Tibial nerve (tissue), 4 donors: ENCODE results near the gene RNF141. TPM values are rescaled to one million over a fixed set of nuclear protein-coding genes. Genes with fewer than 3 reads are reported as not detected.

Experiments used
- DNase-seq, 2 donors: peaks; one replicate each; pipeline ENCODE4 v3.0.0-alpha.2; 2019; ENCODE audit warnings: low spot score in 2 of 2
- H3K27ac ChIP-seq, 4 donors: fragments of 200-600 bp; sonication (generic) in 3 of 4; one replicate each; pipeline ENCODE4 v1.5.1; 2017 to 2019; ENCODE audit warnings: mild to moderate bottlenecking in 1 of 4
- H3K27me3 ChIP-seq, 2 donors: fragments of 200-600 bp; sonication (generic) in 1 of 2; one replicate each; pipeline versions ENCODE4 v1.5.1 to v1.6.0; 2017 to 2019
- H3K36me3 ChIP-seq, 3 donors: fragments of 200-600 bp; sonication (generic); one replicate each; pipeline ENCODE4 v1.5.1; 2018 to 2019
- H3K4me1 ChIP-seq, 4 donors: fragments of 200-600 bp; sonication (generic) in 3 of 4; one replicate each; pipeline ENCODE4 v1.5.1; 2017 to 2019
- H3K4me3 ChIP-seq, 4 donors: fragments of 200-600 bp; sonication (generic) in 3 of 4; one replicate each; pipeline ENCODE4 v1.5.1; 2017 to 2019; ENCODE audit warnings: mild to moderate bottlenecking in 1 of 4, moderate library complexity in 1 of 4
- H3K9me3 ChIP-seq, 4 donors: fragments of 200-600 bp; sonication (generic) in 3 of 4; one replicate each; pipeline ENCODE4 v1.5.1; 2017 to 2019
- EP300 ChIP-seq, 2 donors: sonication (generic); formaldehyde crosslinking; IDR thresholded peaks; one replicate each; pipeline ENCODE4 v1.6.1; 2017; ENCODE audit warnings: antibody characterized with exemption in 2 of 2, mild to moderate bottlenecking in 1 of 2
- POLR2A ChIP-seq, 2 donors: fragments of 450-650 bp; IDR thresholded peaks; one replicate each; pipeline ENCODE4 v1.6.1; 2017; ENCODE audit warnings: antibody characterized with exemption in 2 of 2, mild to moderate bottlenecking in 2 of 2, moderate library complexity in 2 of 2
- WGBS, 2 donors: methylation state at CpG; one replicate each; pipeline ENCODE4 v1.1.5; 2018; 5-methylcytosine and 5-hydroxymethylcytosine counted together
- total RNA-seq, 4 donors: library from RNA; depleted of rRNA; stranded (reverse); fragments of >200 nt; gene quantifications; one replicate each; pipeline ENCODE4 v1.1.0, GENCODE V29; 2016
- TF ChIP-seq, protein P1 (sequence below), 5 experiments: fragments of 200-600 bp in 3 of 5; fragments of 450-650 bp in 2 of 5; sonication (generic) in 3 of 5; IDR thresholded peaks; one replicate each; pipeline ENCODE4 v1.5.1; 2016 to 2019; ENCODE audit warnings: antibody characterized with exemption in 5 of 5, mild to moderate bottlenecking in 3 of 5, moderate library complexity in 2 of 5

Gene RNF141
- total RNA-seq, 4 donors from 2014 or later, result 27.6 to 49.2 (median 40.5) TPM

DNA sequence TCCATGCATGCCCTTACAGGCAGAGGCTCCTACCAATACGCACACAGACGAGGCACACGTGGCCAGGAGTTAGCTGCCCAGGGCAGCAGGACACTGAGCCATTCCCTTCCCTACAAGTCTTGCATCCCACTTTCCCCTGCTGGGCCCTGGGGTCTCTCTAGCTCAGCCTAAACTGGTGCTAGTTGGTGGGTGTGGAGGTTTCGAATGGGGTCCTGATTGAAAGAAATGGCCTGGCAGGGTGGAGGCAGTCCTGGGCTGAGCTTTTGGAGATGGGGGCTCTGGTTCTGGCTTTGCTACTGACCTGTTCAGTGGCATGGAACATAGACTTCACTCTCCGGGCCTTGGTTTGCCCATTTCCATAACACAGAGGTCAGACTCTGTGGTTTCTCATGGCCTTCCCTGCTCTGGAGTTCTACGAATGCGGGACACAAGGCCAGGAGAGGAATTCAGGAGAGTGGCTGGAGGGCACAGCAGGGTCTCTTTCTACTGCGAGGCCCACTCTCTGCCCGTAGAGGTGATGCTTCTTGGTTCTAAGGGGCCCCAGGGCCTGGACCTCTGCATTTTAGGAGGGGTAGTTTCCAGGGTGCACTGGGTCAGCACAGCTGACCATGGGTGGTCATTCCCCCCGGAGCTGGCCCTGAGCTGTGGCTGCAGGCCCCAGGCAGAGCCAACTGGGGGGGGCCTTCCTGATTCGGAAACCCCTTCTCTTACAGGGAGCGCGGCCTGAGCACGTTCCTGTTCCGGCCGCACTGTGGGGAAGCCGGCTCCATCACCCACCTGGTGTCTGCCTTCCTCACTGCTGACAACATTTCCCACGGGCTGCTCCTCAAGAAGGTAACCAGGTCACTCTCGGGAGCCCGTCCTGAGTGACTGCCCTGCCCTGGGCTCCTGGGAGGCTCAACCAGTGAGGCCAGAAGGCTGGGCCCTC, 40.0 kb downstream of the RNF141 start:
- TF ChIP-seq, protein P1, sequence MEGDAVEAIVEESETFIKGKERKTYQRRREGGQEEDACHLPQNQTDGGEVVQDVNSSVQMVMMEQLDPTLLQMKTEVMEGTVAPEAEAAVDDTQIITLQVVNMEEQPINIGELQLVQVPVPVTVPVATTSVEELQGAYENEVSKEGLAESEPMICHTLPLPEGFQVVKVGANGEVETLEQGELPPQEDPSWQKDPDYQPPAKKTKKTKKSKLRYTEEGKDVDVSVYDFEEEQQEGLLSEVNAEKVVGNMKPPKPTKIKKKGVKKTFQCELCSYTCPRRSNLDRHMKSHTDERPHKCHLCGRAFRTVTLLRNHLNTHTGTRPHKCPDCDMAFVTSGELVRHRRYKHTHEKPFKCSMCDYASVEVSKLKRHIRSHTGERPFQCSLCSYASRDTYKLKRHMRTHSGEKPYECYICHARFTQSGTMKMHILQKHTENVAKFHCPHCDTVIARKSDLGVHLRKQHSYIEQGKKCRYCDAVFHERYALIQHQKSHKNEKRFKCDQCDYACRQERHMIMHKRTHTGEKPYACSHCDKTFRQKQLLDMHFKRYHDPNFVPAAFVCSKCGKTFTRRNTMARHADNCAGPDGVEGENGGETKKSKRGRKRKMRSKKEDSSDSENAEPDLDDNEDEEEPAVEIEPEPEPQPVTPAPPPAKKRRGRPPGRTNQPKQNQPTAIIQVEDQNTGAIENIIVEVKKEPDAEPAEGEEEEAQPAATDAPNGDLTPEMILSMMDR (IDR thresholded peaks at IDR 0.05), result no peak
- TF ChIP-seq EP300 (IDR thresholded peaks at IDR 0.05), result no peak
- TF ChIP-seq POLR2A (IDR thresholded peaks at IDR 0.05), result no peak
- Histone ChIP-seq H3K9me3 (no peaks in the 10 kb centered on the region), H3K27me3 (no peaks in the 10 kb centered on the region), H3K4me1 (peaks cover 0 to 6% (median 0%) of the 10 kb centered on the region in 4 donors), H3K27ac (no peak overlapping the region), H3K4me3 (no peak overlapping the region), H3K36me3 (peaks cover 0 to 6% (median 5%) of the 10 kb centered on the region in 3 donors)
- DNase-seq, result no peak
- WGBS, 2 donors, result 86 to 89% methylated on average over 14 to 18 of the region's 20 CpGs

DNA sequence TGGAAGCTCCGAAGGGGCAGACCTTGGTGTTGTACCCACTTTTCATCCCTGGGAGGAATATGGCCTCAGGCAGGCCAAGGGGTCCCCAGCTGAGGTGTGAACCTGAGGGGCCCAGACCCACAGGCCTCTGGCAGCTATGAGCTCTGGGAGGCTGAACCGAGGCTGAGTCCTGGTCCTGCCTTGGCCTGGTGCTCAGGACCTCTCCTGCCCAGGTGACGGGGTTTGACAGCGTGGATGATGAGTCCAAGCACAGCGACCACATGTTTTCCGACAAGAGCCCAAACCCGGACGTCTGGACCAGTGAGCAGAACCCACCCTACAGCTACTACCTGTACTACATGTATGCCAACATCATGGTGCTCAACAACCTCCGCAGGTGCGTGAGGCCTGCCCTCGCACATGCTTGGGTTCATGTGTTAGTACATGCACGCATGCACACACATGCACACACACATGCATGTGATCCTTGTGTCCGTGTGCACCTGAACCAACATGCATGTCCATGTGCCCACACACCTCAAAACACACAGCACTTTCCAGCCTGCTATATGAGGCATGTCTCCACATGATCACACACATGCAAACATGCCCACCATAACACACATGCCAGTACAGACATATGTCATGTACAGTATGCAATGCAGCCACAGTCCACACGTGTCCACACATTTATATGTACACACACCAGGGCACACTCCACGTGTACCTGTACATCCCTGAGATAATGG, 40.9 kb downstream of the RNF141 start:
- H3K4me3 ChIP-seq, result no peak overlapping the region
- H3K36me3 ChIP-seq, result peaks cover 0 to 11% (median 6%) of the 10 kb centered on the region in 3 donors
- H3K4me1 ChIP-seq, result peaks cover 0 to 6% (median 0%) of the 10 kb centered on the region in 4 donors
- H3K27me3 ChIP-seq, result no peaks in the 10 kb centered on the region
- no peak overlapping the region for H3K27ac ChIP-seq
- TF ChIP-seq, protein P1 (IDR thresholded peaks at IDR 0.05), result no peak
- TF ChIP-seq EP300 (IDR thresholded peaks at IDR 0.05) (no peak), POLR2A (IDR thresholded peaks at IDR 0.05) (no peak)
- 79 to 91% methylated on average over 7 to 12 of the region's 15 CpGs for WGBS, 2 donors
- H3K9me3 ChIP-seq, result no peaks in the 10 kb centered on the region
- no peak for DNase-seq

DNA sequence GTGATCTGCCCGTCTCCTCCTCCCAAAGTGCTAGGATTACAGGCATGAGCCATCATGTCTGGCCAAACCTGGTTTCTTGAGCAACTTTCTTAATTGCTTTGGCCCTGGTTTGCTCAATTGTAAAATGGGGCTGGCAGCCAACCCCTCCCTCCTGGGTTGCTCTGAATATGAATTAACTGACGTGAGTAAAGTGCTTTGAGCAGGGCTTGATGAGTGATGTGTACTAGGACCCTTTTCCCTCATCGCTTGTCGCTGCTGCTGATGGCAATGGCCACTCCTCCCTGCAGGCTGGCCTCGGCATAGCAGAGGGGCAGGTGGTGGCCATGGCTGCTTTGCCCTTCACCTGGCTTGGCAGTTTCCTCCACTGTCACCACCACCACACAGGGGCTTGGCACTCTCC, 41.5 kb downstream of the RNF141 start:
- Histone ChIP-seq H3K9me3 (no peaks in the 10 kb centered on the region), H3K4me1 (peaks cover 0 to 6% (median 0%) of the 10 kb centered on the region in 4 donors), H3K36me3 (peaks cover 0 to 12% (median 8%) of the 10 kb centered on the region in 3 donors), H3K27ac (no peak overlapping the region), H3K27me3 (no peaks in the 10 kb centered on the region), H3K4me3 (no peak overlapping the region)
- 92 to 93% methylated on average over 5 of the region's 5 CpGs for WGBS, 2 donors
- TF ChIP-seq EP300 (IDR thresholded peaks at IDR 0.05), result peak in 1 of 2 donors; percentile 12
- TF ChIP-seq, protein P1 (IDR thresholded peaks at IDR 0.05), result no peak
- DNase-seq, result peak in 1 of 2 donors; percentile 20

DNA sequence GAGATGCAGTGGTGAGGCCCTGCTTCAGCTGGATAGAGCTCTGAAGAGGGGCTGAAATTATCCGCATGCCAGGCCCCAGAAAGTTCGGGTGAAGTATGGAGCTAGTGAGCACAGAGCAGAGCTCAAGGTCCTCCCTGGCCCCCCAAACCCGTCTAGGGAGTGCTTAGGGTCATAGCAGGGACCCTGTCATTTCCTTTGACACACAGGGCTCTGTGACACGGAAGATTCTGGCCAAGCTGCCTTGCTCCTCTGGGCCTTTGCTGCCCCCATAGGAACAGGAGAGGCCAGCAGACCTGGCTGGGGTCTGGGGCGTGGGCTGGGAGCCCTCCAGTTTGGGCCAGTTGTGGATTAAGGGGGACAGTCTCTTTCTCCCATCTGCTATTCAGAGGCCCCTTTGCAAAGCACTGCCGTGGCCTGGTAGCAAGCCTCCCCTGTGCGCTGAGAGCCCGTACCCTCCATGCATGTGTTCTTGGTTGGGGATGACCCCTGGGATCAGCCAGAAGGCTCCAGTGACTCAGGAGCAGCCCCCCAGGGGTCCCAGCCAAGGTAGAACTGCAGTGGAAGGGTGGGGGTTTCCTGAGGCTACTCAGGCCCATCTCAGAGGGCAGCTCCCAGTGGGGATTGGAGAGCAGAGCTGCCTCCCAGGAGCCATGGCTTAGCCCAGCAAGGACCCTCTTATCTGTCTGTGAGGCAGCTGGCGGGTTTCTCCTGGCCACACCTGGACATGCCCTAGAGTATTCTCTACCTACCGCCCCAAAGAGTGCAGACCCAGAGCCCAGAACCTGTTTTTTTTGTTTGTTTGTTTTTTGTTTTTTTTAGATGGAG, 42.3 kb downstream of the RNF141 start:
- Histone ChIP-seq H3K36me3 (peaks cover 0 to 12% (median 8%) of the 10 kb centered on the region in 3 donors), H3K4me3 (no peak overlapping the region), H3K4me1 (peaks cover 0 to 6% (median 0%) of the 10 kb centered on the region in 4 donors), H3K27me3 (no peaks in the 10 kb centered on the region), H3K9me3 (no peaks in the 10 kb centered on the region), H3K27ac (no peak overlapping the region)
- DNase-seq, result no peak
- TF ChIP-seq EP300 (IDR thresholded peaks at IDR 0.05) (no peak), POLR2A (IDR thresholded peaks at IDR 0.05) (no peak)
- TF ChIP-seq, protein P1 (IDR thresholded peaks at IDR 0.05), result no peak
- 90 to 92% methylated on average over 5 to 10 of the region's 10 CpGs for WGBS, 2 donors
